ENCODE measurements around the gene CEP295NL. TPM values are rescaled to one million over a fixed set of nuclear protein-coding genes. Genes with fewer than 3 reads are reported as not detected.

Gene CEP295NL
- total RNA-seq, 2 experiments from 2014 or later, result 0.29 TPM; not detected in 1

DNA sequence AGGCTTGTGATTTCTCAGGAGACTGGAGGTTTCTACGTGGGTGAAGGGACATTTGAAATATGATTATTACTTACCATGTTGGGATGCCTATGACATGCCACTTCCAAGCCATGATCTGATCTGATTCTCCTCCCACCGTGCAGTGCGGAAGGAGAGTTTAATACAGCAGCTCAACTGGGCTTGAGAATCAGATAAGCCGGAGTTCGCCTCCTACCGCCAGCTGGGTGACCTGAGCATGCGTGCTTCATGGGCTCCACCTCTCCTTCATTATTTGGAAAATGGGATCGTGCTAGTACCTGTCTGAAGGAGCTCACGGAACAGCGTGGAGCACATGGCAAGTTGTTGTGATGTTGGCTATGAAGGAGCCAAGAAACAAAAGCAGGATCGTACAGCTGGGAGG is 34.6 kb upstream of the CEP295NL start:
- CTCF ChIA-PET, result no interaction called here
- ATAC-seq (no peak), DNase-seq (no peak)
- Mint-ChIP-seq H3K27ac (no peak overlapping the region), H3K36me3 (no peaks in the 10 kb centered on the region), H3K4me3 (no peak overlapping the region), H3K9me3 (ENCODE audit: low read depth) (no peaks in the 10 kb centered on the region), H3K27me3 (no peaks in the 10 kb centered on the region), H3K4me1 (peaks cover 19% of the 10 kb centered on the region)

- Mint-ChIP-seq H3K9me3 (ENCODE audit: low read depth) (no peaks in the 10 kb centered on the region), H3K27ac (no peak overlapping the region), H3K36me3 (no peaks in the 10 kb centered on the region), H3K27me3 (no peaks in the 10 kb centered on the region), H3K4me3 (no peak overlapping the region), H3K4me1 (peaks cover 20% of the 10 kb centered on the region)
- ATAC-seq, result no peak
- no peak for DNase-seq
- CTCF ChIA-PET, result no interaction called here
Measured at GRCh38 chr17:78935419-78936323, 32.7 kb upstream of the CEP295NL start.

GRCh38 chr17:78934681-78935418 is 31.8 kb upstream of the CEP295NL start:
- no peak overlapping the region for H3K4me3 Mint-ChIP-seq
- peak overlapping the region; percentile 63 for H3K27ac Mint-ChIP-seq
- H3K27me3 Mint-ChIP-seq, result peaks cover 4% of the 10 kb centered on the region
- no peak for ATAC-seq
- no peak for DNase-seq
- H3K4me1 Mint-ChIP-seq, result peaks cover 20% of the 10 kb centered on the region
- no peaks in the 10 kb centered on the region for H3K9me3 Mint-ChIP-seq (ENCODE audit: low read depth)
- no peaks in the 10 kb centered on the region for H3K36me3 Mint-ChIP-seq
- CTCF ChIA-PET, result interaction anchor here (1.4 kb wide), 1 partner anchor 17 kb away, joined by 3 read pairs; no protein-coding TSS in a partner anchor

GRCh38 chr17:78933959-78934568 is 31.1 kb upstream of the CEP295NL start:
- Mint-ChIP-seq H3K4me1 (peaks cover 20% of the 10 kb centered on the region), H3K4me3 (no peak overlapping the region), H3K27ac (peak overlapping the region; percentile 83), H3K27me3 (peaks cover 4% of the 10 kb centered on the region), H3K9me3 (ENCODE audit: low read depth) (no peaks in the 10 kb centered on the region), H3K36me3 (no peaks in the 10 kb centered on the region)
- DNase-seq (no peak), ATAC-seq (no peak)
- CTCF ChIA-PET, result interaction anchor here (1.4 kb wide), 1 partner anchor 18 kb away, joined by 3 read pairs; no protein-coding TSS in a partner anchor

GRCh38 chr17:78933025-78933958 is 30.3 kb upstream of the CEP295NL start:
- no peaks in the 10 kb centered on the region for H3K36me3 Mint-ChIP-seq
- CTCF ChIA-PET, result interaction anchor here (1.4 kb wide), 1 partner anchor 19 kb away, joined by 3 read pairs; no protein-coding TSS in a partner anchor
- peak overlapping the region; percentile 83 for H3K27ac Mint-ChIP-seq
- peaks cover 20% of the 10 kb centered on the region for H3K4me1 Mint-ChIP-seq
- H3K4me3 Mint-ChIP-seq, result no peak overlapping the region
- DNase-seq, result peak; percentile 86
- no peaks in the 10 kb centered on the region for H3K9me3 Mint-ChIP-seq (ENCODE audit: low read depth)
- H3K27me3 Mint-ChIP-seq, result peaks cover 12% of the 10 kb centered on the region
- ATAC-seq, result peak; percentile 99

- H3K27ac Mint-ChIP-seq, result no peak overlapping the region
- H3K4me3 Mint-ChIP-seq, result no peak overlapping the region
- peaks cover 33% of the 10 kb centered on the region for H3K27me3 Mint-ChIP-seq
- ATAC-seq, result no peak
- peaks cover 20% of the 10 kb centered on the region for H3K4me1 Mint-ChIP-seq
- H3K9me3 Mint-ChIP-seq (ENCODE audit: low read depth), result no peaks in the 10 kb centered on the region
- CTCF ChIA-PET, result interaction anchor here (1.5 to 1.8 kb wide), 2 partner anchors 41 to 64 kb away, joined by 3 to 7 read pairs; no protein-coding TSS in a partner anchor
- DNase-seq, result no peak
- H3K36me3 Mint-ChIP-seq, result no peaks in the 10 kb centered on the region
Measured at GRCh38 chr17:78929908-78930775, 27.1 kb upstream of the CEP295NL start.

DNA sequence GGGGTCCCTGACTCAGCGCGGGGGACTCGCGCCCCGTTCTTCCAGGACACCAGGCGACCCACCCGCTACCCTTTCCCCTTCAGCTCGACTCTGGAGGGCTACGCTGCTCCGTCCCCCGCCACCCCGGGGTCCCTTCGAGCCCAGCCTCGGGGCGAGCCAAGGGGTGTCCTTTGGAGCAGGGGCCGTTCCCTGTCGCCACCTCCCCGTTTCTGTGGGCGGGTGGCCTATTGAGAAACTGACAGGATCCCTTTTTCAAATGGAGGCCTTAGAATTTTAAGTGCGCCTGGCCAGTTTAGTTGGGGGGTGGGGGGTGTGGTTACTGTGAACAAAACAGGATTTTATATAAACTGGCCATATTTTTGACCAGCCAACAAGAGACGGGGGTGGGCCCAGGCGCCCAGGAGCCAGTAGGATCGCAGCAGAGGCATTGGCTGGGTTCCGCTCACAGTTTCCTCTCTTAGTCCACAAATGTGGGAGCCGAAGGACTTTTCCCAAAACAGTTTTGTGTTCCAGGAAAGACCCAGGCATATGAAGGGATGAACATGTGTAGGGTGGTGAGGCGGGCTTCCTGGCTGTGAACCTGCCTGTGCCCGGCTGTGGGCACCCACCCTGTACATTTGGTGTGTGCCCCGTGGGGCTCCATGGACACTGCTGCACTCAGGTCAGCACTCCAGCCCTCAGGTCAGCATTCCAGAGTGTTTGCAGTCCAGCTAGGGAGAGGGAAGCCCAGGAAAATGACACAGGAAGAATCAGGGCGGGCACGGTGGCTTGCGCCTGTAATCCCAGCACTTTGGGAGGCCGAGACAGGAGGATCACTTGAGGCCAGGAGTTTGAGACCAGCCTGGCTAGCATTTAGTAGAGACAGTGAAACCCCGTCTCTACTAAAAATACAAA is 22.9 kb upstream of the CEP295NL start:
- CTCF ChIA-PET, result interaction anchor here (0.8 kb wide), 1 partner anchor 46 kb away, joined by 3 read pairs; no protein-coding TSS in a partner anchor
- DNase-seq, result no peak
- Mint-ChIP-seq H3K27me3 (peaks cover 46% of the 10 kb centered on the region), H3K4me3 (no peak overlapping the region), H3K9me3 (ENCODE audit: low read depth) (no peaks in the 10 kb centered on the region), H3K27ac (no peak overlapping the region), H3K36me3 (no peaks in the 10 kb centered on the region), H3K4me1 (peaks cover 18% of the 10 kb centered on the region)
- no peak for ATAC-seq

- H3K27ac Mint-ChIP-seq, result no peak within 1 kb of the TSS
- H3K27me3 Mint-ChIP-seq, result peaks cover 46% of the 10 kb centered on the region
- H3K4me1 Mint-ChIP-seq, result peaks cover 18% of the 10 kb centered on the region
- H3K36me3 Mint-ChIP-seq, result no peaks in the 10 kb centered on the region
- peak within 1 kb of the TSS; percentile 59 for H3K4me3 Mint-ChIP-seq
- peak; percentile 73 for DNase-seq
- peak; percentile 79 for ATAC-seq
- no peaks in the 10 kb centered on the region for H3K9me3 Mint-ChIP-seq (ENCODE audit: low read depth)
- CTCF ChIA-PET, result interaction anchor here (0.8 kb wide), 1 partner anchor 46 kb away, joined by 3 read pairs; no protein-coding TSS in a partner anchor
Measured at GRCh38 chr17:78925234-78925633, 22.2 kb upstream of the CEP295NL start, which contains the start of gene TIMP2. TIMP2 (minus strand) TSS chr17:78925387; CDS start chr17:78925088, 299 bp downstream.

- Mint-ChIP-seq H3K4me1 (peaks cover 18% of the 10 kb centered on the region), H3K4me3 (peak overlapping the region; percentile 59), H3K36me3 (no peaks in the 10 kb centered on the region), H3K27me3 (peaks cover 45% of the 10 kb centered on the region), H3K9me3 (ENCODE audit: low read depth) (no peaks in the 10 kb centered on the region), H3K27ac (no peak overlapping the region)
- CTCF ChIA-PET, result interaction anchor here (0.8 to 2.2 kb wide), 2 partner anchors 19 to 47 kb away, joined by 3 to 6 read pairs; no protein-coding TSS in a partner anchor
- DNase-seq (no peak), ATAC-seq (peak; percentile 5)
Measured at GRCh38 chr17:78924481-78925151, 21.6 kb upstream of the CEP295NL start.

DNA sequence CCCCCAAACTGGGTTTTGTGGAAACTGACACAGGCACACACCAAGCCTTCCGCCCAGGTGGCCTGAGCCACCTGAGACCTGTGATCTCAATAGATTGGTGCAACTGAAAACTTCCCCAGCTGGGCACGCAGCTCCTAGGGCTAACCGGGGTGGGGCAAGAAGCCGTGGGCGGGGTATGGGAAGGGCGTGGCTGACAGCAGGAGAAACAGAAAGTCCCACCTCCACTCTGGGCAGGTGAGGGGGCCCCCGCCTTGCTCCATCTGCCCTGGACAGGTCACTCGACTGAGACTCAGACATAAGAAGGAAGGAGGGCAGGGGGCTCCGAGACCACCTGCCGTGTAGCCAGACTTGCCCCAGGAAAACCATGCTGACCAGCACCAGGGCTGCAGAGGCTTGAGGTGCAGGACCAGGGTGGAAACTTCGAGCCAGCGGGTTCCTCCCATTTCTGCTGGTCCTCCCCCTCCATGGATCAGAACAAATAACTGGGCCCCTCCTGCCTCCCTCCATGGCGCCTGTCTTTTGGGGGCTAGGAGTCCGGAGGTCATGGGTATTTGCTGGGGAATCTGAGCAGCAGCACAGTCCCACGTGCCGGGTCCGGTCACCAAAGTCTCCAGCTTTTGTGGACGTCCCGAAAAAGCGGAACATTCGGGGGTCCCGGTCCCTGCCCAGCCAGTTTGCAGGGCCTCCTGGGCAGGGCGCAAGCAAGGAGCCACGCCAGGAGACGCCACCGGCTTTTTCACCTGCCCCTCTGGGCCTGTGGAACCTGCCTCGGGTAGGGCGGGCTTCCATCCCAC is 20.9 kb upstream of the CEP295NL start:
- no peaks in the 10 kb centered on the region for H3K36me3 Mint-ChIP-seq
- CTCF ChIA-PET, result interaction anchor here (1.4 to 2.2 kb wide), 2 partner anchors 20 to 48 kb away, joined by 3 to 6 read pairs; no protein-coding TSS in a partner anchor
- H3K27ac Mint-ChIP-seq, result peak overlapping the region; percentile 46
- H3K4me1 Mint-ChIP-seq, result peaks cover 18% of the 10 kb centered on the region
- H3K27me3 Mint-ChIP-seq, result peaks cover 42% of the 10 kb centered on the region
- peak overlapping the region; percentile 59 for H3K4me3 Mint-ChIP-seq
- ATAC-seq, result peak; percentile 83
- peak; percentile 82 for DNase-seq
- H3K9me3 Mint-ChIP-seq (ENCODE audit: low read depth), result no peaks in the 10 kb centered on the region
